GM18870 (cell line): ENCODE data around the gene RAD51B.
"Not testable (repeated sequence)": the region's sequence is repeated elsewhere in the genome, so short reads cannot be mapped to it uniquely, and the experiment has no call there.

Experiments used
- ATAC-seq: cut with Tn5 transposase; IDR thresholded peaks from one replicate; pipeline ENCODE4 v1.9.1; 2021; ENCODE audit warnings: moderate library complexity; ENCODE audit not compliant: unreplicated experiment

RAD51B gene

GRCh38 chr14:68166731-68167382 lies 347.3 kb downstream of the RAD51B start:
- no peak for ATAC-seq

DNA sequence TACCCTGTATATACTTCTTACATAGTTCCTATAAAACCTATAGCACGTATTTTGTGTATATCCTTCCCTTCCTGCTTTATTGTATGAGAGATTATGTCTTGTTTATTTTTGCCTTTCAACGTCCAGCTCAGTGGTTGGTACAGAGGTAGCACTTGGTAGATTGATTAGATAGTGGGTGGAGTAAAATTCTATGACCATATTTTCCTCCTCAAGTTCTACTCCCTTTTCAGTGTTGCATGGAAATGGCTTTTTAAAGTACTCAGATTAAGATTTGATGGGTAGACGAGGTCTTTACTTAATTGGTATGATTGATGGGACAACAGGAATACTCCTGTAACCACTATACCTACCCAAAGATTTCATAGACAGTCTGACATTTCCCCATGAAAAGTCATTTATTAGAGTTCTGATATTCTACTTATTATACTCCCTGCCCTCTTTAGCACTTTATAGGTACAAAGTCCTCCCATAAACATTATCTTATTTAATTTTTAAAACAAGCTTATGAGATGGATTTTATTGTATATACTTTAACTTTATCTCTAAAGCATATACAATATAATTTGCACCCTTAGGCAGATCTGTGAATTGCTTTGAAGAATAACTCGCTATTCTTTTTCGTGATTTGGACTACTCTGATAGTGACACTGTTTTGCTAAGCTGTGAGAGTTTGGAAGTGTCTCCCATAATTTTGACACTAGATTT lies 348.0 kb downstream of the RAD51B start:
- ATAC-seq, result no peak

GRCh38 chr14:68168460-68169109 lies 349.0 kb downstream of the RAD51B start:
- no peak for ATAC-seq

GRCh38 chr14:68172216-68172615 lies 352.6 kb downstream of the RAD51B start:
- no peak for ATAC-seq

DNA sequence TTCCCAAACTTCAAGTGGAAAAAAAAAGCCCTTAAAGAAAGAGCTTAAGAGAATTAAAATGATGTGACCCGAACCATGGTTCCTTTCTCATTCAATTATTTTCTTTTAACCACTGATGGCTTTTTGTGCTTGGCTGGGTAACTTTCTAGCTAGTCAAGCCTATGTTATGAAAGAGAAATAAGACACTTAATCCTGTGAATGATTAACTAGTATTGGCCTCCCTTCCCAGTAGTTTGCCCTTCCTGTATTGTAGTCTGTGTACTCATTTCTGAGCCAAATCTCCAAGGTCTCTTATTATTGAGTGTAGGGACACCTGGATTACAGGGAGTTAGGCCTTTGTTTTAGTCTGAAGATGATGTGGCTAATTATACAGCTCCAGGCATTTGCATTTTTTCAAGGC lies 353.0 kb downstream of the RAD51B start:
- ATAC-seq, result peak; percentile 65

GRCh38 chr14:68173227-68173972 lies 353.8 kb downstream of the RAD51B start:
- no peak for ATAC-seq

DNA sequence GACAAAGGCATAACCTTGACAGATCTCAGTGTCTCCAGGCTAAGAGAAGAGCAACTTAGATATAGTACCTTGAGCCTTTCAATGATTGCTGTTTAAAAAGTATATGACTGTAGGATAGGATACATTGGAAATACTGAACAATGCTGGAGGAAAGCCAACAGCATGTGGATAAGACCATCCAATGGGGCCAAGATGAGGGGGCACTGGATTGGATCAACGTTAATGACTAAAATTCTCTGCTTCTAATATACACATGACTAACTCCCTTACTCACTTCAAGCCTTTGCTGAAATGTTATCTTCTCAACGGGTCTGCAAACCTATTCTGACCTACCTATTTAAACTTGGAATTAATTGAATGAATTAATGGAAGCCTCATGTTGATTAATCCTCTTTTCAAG lies 354.9 kb downstream of the RAD51B start:
- ATAC-seq, result no peak

DNA sequence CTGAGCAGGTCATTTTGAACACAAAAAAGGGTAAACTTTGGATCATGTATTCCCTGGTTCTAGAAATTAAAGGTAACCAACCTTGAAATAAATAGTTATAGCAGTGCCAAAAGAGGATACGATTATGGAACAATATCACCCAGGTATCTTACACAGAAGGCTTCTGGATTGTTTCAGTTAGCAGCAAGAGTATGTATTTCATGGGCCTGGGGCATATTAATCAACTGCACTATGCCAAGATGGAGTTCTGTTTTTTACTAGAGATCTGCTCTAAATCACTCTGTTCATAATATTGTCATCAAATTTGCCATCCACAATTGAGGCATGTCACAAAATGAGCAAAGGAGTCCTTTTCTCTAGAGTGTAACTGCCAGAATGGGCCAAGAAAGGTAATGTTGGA lies 357.1 kb downstream of the RAD51B start:
- ATAC-seq, result no peak

DNA sequence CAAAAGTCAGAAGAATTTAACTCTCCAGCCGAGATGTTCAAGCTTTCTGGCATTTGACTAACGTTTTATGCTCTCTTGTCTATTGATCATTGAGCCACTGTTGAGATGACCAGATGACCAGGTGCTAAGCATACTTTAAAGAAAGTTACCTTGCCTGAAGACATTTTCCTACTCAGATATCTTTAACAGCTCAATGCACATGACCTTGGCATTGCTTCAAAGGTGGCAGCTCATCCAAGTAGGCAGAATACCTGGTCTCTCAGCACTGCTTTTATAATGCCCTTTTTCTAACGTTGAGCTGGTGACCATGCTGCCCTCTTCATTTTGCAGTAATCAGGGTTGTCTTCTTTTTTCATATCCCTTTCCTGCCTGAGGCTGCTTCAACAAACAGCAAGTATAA lies 358.1 kb downstream of the RAD51B start:
- no peak for ATAC-seq

- ATAC-seq, result no peak
Observed at GRCh38 chr14:68178282-68178681, 358.7 kb downstream of the RAD51B start.

- no peak for ATAC-seq
Observed at GRCh38 chr14:68181519-68182326, 362.1 kb downstream of the RAD51B start.

- ATAC-seq, result peak; percentile 75
Observed at GRCh38 chr14:68182492-68182891, 362.9 kb downstream of the RAD51B start.

DNA sequence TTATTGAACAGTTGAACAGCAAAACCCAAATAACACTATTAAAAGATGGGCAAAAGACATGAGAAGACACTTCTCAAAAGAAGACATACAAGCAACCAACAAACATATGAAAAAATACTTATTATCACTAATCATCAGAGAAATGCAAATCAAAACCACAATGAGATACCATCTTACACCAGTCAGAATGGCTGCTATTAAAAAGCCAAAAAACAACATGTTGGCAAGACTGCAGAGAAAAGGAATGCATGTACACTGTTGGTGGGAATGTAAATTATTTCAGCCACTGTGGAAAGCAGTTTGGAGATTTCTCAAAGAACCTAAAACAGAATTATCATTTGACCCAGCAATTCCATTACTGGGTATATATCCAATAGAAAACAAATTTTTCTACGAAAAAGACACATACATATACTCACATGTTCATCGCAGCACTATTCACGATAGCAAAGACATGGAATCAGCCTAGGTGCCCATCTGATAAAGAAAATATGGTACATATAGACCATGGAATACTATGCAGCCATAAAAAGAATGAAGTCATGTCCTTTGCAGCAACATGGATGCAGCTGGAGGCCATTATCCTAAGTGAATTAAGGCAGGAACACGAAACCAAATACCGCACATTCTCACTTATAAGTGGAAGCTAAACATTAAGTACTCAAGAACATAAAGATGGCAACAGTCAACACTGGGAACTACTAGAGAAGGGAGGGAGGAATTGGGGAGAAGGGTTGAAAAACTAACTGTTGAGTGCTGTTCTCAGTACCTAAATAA lies 367.1 kb downstream of the RAD51B start:
- not testable (repeated sequence) for ATAC-seq

DNA sequence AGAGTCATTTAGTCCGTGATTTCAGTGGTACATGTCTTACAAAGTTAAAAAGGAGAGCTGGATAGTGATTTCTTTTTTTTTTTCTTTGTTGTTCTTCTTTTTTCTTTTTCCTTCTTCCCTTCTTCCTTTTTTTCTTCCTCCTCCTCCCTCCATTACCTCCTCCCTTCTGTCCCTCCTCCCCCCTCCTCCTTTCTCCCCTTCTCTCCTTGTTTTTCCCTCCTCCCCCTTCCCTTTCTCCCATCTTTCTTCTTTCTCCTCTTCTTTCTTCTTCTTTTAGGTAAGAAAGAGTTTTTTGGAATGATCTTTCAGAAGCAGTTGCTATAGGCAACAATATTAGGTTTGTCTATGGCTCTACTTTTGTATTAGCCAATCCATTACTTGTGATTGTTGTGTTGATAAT lies 368.6 kb downstream of the RAD51B start:
- no peak for ATAC-seq

GRCh38 chr14:68190032-68190431 lies 370.5 kb downstream of the RAD51B start:
- no peak for ATAC-seq

GRCh38 chr14:68191567-68192321 lies 372.2 kb downstream of the RAD51B start:
- no peak for ATAC-seq

DNA sequence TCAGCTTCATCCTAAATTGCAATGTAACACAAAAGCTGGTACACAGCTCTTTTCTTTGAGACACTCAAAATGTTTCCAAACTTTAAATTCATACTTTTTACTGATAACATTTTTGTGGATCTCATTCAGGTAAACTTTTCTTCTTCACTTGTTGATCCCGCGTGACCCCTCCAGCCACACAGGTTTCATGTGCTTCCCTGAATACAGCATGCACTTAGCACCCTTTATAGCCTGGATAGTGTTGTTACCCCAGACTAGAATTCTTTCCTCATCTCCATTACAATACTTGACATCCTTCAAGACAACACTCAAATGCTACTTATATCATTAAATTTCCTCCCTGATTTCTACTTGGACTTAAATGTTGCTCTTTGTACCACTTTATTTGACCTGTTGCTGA lies 373.4 kb downstream of the RAD51B start:
- ATAC-seq, result no peak

DNA sequence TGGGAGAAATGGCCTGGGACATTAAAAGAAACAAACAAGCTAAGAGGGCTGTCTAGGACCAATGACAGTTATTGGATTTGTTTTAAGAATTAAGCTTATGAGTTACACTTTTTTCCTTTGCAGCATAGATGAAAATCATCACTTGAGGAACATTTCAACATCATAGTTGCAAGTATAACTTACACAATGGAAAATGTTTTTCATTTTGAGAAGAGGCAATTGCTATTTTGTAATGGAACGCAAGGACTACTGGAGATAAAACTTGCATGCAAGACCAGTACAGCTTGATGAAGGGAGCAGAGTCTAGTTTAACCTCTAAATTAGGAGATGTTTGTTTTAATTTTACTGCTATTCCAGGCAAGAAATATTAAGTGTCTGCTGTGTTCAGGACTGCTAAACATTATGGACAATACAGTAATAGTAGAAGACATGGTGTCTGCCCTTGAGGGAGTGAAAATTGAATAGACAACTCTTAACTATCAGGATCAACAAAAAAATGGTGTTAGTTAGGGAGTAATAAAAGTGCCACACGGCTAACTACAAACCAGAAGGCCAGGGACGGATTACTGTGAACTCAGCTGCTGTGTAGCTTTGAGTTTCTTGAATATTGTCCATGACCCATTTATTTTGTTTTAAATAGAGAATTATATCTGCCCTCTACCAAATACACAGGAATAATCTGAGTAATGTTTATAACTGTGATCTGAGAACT lies 374.5 kb downstream of the RAD51B start:
- no peak for ATAC-seq

- no peak for ATAC-seq
Observed at GRCh38 chr14:68195126-68195525, 375.5 kb downstream of the RAD51B start.
